EH (cell line): ENCODE results near the gene CPEB1.

Experiments used
- DNase-seq: peaks from one replicate; pipeline ENCODE4 v3.0.0-alpha.2; 2015; ENCODE audit warnings: low read depth

CPEB1 gene

DNA sequence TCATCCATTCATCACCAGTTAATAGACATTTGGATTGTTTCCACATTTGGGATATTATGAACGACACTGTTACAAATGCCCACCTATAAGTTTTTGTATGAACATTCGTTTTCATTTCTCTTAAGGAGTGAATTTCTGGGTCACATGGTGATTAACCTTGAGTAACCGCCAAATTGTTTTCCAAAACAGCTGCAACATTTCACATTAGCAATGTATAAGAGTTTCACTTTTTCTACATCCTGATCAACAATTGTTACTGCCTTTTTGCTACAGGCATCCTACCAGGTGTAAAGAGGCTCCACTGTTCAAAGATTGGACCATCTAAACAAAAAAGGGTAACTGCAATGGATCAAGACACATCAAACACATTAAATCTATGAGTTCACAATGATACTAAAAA lies 52.0 kb downstream of the CPEB1 start:
- no peak for DNase-seq

DNA sequence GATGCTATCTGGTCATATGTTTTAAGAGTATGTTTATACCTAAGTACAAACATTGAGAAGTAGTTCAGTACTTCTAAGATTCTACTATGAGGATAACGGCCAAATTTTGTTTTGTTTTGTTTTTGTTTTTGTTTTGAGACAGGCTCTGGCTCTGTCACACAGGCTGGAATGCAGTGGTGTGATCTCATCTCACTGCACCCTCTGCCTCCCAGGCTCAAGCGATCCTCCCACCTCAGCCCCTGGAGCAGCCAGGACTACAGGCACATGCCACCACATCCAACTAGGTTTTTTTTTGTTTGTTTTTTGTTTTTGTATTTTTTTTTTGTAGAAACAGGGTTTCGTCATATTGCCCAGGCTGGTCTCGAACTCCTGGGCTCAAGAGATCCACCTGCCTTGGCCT lies 59.4 kb downstream of the CPEB1 start:
- DNase-seq: no peak

- DNase-seq: peak; percentile 43
Measured at GRCh38 chr15:82585072-82585471, 62.1 kb downstream of the CPEB1 start.

GRCh38 chr15:82580713-82581112 lies 66.5 kb downstream of the CPEB1 start:
- DNase-seq: no peak

DNA sequence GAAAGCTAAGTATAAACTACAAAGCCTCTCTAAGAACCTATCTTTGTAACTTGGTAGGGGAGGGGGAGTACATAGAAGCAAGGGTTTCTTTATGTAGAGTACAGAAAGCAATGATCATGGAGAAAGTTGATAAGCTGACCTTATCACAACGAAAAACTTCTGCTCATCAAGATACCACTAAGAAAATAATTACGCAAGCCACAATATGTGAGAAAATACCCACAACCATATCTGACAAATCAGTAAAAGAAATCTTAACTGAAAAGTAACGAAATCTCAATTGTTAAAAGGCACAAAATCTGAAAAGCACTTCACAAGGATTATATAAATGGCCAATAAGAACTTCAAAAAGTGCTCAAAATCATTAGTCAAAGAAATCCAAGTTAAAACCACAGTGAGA lies 71.8 kb downstream of the CPEB1 start:
- DNase-seq: no peak

DNA sequence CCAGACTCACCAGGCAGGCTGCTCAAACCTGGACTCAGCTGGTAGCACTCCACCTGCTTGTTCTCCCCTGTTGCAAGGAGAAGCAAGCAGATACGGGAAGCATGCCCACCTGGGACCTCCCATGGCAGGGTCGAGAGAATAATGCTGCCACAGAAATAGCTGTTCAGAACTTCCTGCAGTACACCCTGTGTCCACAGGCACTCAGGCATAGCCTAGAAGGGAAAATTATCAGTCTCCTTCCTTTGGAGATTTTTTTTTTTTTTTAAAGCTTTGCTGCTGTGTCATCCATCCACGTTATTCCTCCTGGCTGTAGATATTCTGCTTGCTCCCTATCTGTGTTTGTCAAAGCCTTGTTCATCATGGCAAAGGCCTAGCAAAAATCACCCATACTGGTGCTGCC lies 74.2 kb downstream of the CPEB1 start:
- DNase-seq: no peak

GRCh38 chr15:82572311-82572710 lies 74.9 kb downstream of the CPEB1 start:
- DNase-seq: peak; percentile 10

DNA sequence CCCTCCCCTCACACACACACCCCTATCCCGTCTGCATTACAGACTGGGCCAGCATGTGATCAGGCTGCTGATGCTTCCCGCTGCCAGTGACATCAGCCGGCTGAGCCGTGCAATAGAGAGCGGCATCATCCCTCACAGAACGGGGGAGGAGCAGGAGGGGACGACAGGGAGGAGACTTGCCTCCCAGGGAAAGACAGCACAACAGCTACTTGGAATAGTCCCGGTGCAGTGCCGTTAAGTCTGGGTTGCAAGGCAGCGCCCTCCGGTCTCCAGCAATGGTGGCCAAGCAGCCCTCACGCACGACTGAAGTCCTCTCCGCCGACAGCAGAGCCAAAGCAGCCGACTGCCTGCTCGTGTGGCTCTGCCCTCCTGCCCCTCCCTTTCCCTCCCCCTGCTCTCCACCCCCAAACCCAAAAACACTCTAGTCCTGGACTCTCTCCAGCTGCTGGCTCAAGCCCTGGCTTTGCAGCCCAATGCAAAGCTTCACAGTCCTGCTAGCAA lies 75.4 kb downstream of the CPEB1 start:
- DNase-seq: peak; percentile 83

GRCh38 chr15:82570721-82571508 lies 76.2 kb downstream of the CPEB1 start:
- peak; percentile 40 for DNase-seq

DNA sequence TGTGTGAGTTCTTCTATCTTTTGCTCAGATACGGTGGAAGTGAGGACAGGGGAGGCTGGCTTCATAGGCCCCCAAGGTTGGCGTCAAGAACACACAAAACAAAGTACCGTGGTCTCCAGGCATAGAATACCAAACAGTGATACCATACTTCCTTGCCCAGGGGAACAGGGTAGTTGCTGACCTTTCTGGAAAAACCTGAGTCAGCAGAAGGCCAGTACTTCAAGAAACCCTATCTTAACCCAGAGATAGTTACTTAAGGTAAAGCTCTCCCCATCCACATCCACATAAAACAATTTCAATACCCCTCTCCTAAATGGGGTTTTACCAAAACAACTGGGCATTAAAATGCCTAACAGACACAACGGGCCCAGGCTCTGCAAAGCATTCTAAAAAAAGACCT lies 77.3 kb downstream of the CPEB1 start:
- no peak for DNase-seq

- no peak for DNase-seq
Measured at GRCh38 chr15:82568986-82569385, 78.2 kb downstream of the CPEB1 start.

GRCh38 chr15:82567661-82568060 lies 79.5 kb downstream of the CPEB1 start:
- no peak for DNase-seq

DNA sequence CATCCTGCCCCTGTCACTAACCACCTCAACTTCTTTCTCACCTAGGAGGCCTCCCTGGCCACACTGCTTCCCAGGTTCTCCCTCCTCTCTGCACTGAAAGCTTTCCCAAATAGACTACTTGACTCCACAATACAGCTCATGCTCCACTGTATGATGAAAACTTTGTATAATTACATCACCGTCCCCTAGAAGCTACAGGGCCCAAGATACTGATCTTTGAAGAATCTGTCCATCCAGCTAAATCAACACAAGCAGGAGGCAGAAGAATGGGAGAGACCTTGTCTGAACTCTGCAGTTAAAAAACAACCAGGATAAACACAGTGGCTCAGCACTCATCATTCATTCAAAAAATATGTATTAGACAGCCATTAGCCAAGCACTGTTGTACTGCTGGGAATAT lies 80.5 kb downstream of the CPEB1 start:
- peak; percentile 83 for DNase-seq

GRCh38 chr15:82558502-82558901 lies 88.7 kb downstream of the CPEB1 start:
- no peak for DNase-seq

- DNase-seq: no peak
Measured at GRCh38 chr15:82556315-82557035, 90.7 kb downstream of the CPEB1 start.

- peak; percentile 27 for DNase-seq
Measured at GRCh38 chr15:82554849-82555248, 92.3 kb downstream of the CPEB1 start.

DNA sequence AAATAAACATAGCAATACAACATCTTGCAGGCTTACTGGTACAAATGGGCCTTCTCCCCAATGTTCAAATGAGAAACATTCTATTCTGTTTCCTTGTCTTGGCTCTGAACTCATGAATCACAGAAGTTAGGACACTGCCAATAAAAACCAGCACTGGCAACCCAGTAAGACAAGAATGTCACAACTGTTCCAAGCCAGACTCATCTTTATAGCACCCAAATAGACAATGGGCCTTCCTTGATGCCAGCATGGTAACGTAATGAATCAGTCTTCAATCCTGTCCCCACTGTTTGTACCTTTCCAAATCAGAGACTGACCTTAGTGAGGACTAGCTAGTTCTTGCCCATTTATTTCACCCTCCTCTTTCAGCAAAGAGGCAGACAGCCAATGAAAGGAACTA lies 92.8 kb downstream of the CPEB1 start:
- DNase-seq: peak; percentile 59

GRCh38 chr15:82553846-82554245 lies 93.3 kb downstream of the CPEB1 start:
- DNase-seq: no peak

- DNase-seq: no peak
Measured at GRCh38 chr15:82552861-82553260, 94.3 kb downstream of the CPEB1 start.

DNA sequence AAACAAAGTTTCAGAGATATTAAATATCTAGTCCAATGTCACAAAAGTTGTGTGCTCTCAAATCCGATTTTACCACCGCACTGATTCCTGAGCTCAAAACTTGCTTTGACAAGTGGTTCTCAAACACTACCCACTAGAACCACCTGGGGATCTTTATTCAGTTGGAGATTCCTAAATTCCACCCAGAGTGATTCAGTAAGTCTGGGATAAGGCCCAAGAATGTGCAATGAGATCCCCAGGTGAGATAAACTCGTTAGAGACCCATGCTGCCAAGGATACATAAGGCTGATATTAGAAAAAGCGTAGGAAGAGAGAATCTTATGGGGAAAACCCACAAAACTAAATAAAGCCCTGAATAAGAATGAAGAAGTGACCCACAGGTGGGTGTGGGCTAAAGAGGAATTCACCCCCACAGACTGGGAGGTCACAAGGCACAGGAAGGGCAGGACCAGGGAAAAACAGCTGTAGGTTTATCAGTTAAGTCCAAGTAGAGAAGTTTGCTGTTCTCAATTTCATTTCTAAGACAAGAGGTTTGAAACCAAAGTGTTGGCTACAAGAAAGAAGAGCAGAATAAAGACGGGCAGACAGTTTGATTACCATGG lies 95.4 kb downstream of the CPEB1 start:
- DNase-seq: no peak

DNA sequence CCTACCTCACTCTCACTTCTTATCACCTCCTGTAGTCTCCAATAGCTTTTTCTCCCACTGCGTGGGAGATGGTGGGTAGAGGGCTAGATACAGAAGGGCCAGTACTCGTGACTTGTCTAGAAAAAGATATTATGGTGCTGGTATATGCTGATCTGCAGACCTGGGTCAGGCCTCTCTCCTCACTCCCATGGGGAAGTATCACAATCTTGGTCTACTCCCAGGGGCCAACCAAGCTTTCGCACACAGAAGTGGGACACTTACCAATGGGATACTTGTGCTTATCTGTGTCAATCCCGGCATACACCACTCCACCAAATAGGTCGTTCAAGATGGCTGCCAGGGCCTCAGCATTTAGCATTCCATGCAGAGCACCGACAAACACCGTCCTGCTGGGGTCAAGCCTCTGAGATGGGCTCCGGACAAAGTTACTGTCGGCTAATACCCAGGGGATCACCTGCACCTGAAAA lies 97.9 kb downstream of the CPEB1 start:
- no peak for DNase-seq

GRCh38 chr15:82548700-82549099 lies 98.5 kb downstream of the CPEB1 start:
- no peak for DNase-seq

- no peak for DNase-seq
Measured at GRCh38 chr15:82545478-82545877, 101.7 kb downstream of the CPEB1 start.
